GM12891 (cell line): Measurements from ENCODE around the gene AGRN.
"Not testable (repeated sequence)": the region's sequence is repeated elsewhere in the genome, so short reads cannot be mapped to it uniquely, and the experiment has no call there.

Source experiments
- DNase-seq: peaks from one replicate; pipeline ENCODE4 v3.0.0; 2011; ENCODE audit warnings: low spot score; ENCODE audit not compliant: insufficient read length
- FAIRE-seq: peaks from 2 replicates; lab custom pipeline; 2011; peaks lifted over from hg19 to GRCh38; lab: Jason Lieb, UNC
- PAX5 ChIP-seq: IDR thresholded peaks from 2 replicates; pipeline ENCODE4 v1.6.1; 2011; ENCODE audit warnings: low read length, moderate library complexity, mild to moderate bottlenecking; ENCODE audit not compliant: insufficient read depth, severe bottlenecking
- POLR2A ChIP-seq: IDR thresholded peaks from 2 replicates; pipeline ENCODE4 v1.6.1; 2011; ENCODE audit warnings: low read depth, low read length, control low read depth
- POLR2AphosphoS5 ChIP-seq: IDR thresholded peaks from 2 replicates; pipeline ENCODE4 v1.6.1; 2011; ENCODE audit warnings: low read depth, low read length, control low read depth
- POU2F2 ChIP-seq: IDR thresholded peaks from 2 replicates; pipeline ENCODE4 v1.6.1; 2011; ENCODE audit warnings: low read depth, mild to moderate bottlenecking, control low read depth, low read length, moderate library complexity
- SPI1 ChIP-seq: IDR thresholded peaks from 2 replicates; pipeline ENCODE4 v1.6.1; 2011; ENCODE audit warnings: low read depth, low read length, control low read depth
- TAF1 ChIP-seq: IDR thresholded peaks from 2 replicates; pipeline ENCODE4 v1.6.1; 2011; ENCODE audit warnings: low read depth, low read length, control low read depth

Gene AGRN

DNA sequence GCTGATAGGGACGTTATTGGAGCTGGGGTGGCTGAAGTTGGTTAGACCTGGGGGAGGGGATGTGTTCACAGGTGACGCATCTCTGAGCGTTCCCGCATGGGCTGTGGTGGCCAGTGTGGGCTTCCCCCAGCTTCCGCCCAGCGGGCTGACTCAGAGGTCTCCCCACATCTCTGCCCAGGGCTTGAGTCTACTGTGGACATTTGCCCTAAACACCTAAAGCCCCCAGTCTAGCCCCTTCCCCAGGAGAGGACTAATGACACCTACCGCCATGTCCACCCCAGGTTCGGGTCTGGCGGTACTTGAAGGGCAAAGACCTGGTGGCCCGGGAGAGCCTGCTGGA is 2.0 kb downstream of the AGRN start:
- TF ChIP-seq SPI1 = no peak
- no peak for TF ChIP-seq POLR2AphosphoS5
- no peak for TF ChIP-seq POLR2A
- no peak for TF ChIP-seq POU2F2
- FAIRE-seq (no peak), DNase-seq (no peak)

- FAIRE-seq = no peak
- TF ChIP-seq TAF1 (no peak), POLR2AphosphoS5 (no peak), POU2F2 (no peak), SPI1 (no peak)
- no peak for DNase-seq
Measured at GRCh38 chr1:1022302-1023009, 2.5 kb downstream of the AGRN start.

DNA sequence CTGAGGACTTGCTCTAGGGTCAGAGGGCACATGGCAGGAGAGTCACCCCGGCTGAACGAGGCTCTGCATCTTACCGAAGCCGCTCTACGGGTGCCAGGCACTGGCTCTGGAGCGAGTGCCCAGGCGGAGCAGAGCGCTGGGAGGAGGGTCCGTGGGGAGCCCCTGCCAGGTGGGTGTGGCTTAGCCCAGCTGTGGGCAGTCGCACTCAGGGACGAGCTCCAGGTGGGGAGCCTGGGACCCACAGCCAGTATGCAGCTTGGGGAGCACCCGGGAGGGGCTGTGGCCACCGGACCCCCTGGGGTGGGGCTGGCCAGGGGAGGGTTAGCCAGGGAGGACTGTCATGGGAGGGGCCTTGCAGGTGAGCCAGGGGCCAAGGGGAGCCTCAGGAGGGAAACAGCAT is 3.8 kb downstream of the AGRN start:
- no peak for FAIRE-seq
- DNase-seq = no peak
- no peak for TF ChIP-seq PAX5
- TF ChIP-seq POU2F2 = no peak
- TF ChIP-seq SPI1 = no peak
- no peak for TF ChIP-seq POLR2A
- TF ChIP-seq POLR2AphosphoS5 = no peak
- no peak for TF ChIP-seq TAF1

DNA sequence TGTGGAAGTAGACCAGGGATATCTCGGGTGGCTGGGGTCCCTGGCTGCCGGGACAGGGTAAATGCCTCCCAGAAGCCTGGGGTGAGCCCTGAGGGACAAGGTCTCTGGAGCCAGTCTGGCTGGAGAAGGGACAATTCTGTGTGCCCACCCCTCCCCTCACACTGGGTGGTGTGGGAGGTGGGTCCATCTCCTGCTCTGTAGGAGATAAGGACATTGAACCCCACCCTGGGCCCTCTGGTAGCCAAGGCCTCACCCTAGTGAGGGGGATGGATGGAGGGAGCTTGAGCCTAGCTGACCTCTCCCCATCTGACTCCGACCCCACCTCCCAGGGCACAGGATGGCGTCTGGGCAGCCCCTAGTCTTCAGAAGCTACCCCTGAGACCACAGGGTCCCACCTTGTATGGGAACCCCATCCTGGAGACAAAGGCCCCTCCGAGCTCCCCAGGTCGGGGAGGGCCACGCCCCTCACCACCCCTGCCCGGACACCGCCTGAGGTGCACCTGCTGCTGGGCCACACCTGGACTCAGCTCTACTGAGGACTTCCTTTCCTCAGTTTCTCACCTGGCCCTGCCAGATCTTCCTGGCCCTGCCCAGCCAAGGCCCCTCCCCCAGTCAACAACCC is 4.3 kb downstream of the AGRN start:
- FAIRE-seq = no peak
- TF ChIP-seq TAF1 (no peak), POLR2AphosphoS5 (no peak), SPI1 (no peak), POLR2A (no peak), PAX5 (no peak), POU2F2 (no peak)
- no peak for DNase-seq

GRCh38 chr1:1024771-1025699 is 5.1 kb downstream of the AGRN start:
- no peak for FAIRE-seq
- DNase-seq = no peak
- TF ChIP-seq PAX5 (no peak), POLR2AphosphoS5 (no peak)

- FAIRE-seq (no peak), DNase-seq (no peak)
- TF ChIP-seq POU2F2 (no peak), TAF1 (no peak), PAX5 (no peak), POLR2A (no peak), SPI1 (no peak), POLR2AphosphoS5 (no peak)
Measured at GRCh38 chr1:1025730-1026129, 5.8 kb downstream of the AGRN start.

DNA sequence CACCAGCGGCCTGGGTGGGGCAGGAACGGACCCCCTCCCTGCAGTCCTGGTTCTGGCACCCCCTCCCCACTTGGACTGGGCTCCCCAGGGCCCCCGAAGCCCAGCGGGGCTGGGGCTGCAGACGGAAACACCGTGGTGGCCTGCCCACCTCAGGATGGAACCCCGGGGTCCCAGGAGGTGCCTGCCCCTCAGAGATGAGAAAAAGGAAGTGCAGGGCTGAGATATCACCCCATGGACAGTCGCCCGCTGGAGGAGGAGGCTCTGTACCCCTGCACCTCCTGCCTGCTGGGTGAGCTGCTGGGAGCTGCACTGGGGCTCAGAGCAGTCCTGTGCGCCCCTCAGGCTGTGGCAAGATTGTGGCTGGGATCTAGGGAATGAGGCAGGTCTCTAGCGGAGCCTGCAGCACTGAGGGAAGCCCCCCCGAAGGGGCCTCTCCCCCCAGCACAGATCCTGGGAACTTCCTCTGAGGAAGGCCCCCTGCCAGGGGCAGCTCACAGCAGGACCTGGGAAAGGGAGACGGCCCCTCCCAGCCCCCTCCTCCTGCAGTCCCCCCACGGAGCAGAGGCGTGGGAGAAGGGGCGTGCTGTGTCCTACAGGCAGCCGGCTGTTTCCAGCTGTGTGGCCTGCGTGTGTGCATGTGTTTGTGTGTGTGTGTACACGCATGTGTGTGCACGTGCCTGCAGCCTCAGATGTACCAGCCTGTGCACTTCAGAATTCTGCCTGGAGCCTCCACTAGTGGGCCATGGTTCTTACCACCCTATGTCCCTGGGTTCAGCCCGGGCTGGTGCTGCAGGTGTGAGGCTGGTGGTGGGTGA is 6.9 kb downstream of the AGRN start:
- FAIRE-seq (no peak), DNase-seq (no peak)
- TF ChIP-seq SPI1 (peak; percentile 34), POLR2A (no peak), POLR2AphosphoS5 (no peak)

DNA sequence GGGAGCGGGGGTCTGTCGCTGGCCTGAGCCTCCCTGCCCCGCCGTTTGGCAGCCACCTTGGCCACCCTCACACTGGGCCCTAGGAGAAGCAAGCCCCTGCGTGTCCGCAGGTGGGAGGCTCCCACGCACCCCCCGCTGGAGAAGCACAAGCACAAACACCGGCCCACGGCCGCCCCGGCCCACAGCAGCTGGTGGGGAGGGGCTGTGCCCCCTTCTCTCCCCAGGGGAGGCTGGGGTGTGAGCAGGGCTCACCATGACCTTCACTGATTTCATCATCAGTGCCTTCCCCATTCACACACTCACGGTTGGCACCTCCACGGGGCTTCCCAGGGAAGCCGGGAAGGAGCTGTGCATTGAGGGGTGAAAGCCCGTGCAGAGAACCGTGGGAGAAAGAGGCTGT is 7.9 kb downstream of the AGRN start:
- FAIRE-seq (no peak), DNase-seq (no peak)
- no peak for TF ChIP-seq POU2F2
- no peak for TF ChIP-seq POLR2AphosphoS5
- TF ChIP-seq TAF1 = no peak
- TF ChIP-seq SPI1 = no peak
- TF ChIP-seq PAX5 = no peak
- TF ChIP-seq POLR2A = no peak

DNA sequence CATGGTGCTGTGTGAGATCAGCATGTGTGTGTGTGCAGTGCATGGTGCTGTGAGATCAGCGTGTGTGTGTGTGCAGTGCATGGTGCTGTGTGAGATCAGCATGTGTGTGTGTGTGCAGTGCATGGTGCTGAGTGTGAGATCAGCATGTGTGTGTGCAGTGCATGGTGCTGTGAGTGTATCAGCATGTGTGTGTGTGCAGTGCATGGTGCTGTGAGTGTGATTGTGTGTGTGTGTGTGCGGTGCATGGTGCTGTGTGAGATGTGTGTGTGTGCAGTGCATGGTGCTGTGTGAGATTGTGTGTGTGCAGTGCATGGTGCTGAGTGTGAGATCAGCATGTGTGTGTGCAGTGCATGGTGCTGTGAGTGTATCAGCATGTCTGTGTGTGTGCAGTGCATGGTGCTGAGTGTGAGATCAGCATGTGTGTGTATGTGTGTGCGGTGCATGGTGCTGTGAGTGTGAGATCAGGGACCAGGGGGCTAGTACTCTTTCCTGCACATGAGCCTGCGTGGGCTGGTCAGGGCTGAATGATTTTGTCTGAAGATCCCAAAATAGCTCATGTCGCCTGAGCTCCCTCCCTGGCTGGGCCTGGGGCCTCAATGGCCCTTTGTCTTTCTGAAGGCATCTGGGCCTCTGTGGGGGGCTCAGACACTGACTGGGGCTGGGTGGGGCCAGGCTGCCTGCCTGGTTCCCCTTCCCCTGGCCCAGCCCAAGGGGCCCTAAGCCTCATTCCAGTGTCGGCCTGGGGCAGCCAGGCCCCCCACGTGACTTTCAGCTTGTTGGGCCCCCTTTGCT is 11.1 kb downstream of the AGRN start:
- DNase-seq = not testable (repeated sequence)
- peak; percentile 85 for TF ChIP-seq PAX5
- peak; percentile 97 for FAIRE-seq
